Tibial nerve (tissue), 4 donors: ENCODE measurements around the gene FAM193A.

ENCODE experiments used
- EP300 ChIP-seq, 2 donors: sonication (generic); formaldehyde crosslinking; IDR thresholded peaks; one replicate each; pipeline ENCODE4 v1.6.1; 2017; ENCODE audit warnings: antibody characterized with exemption in 2 of 2, mild to moderate bottlenecking in 1 of 2
- POLR2A ChIP-seq, 2 donors: fragments of 450-650 bp; IDR thresholded peaks; one replicate each; pipeline ENCODE4 v1.6.1; 2017; ENCODE audit warnings: antibody characterized with exemption in 2 of 2, mild to moderate bottlenecking in 2 of 2, moderate library complexity in 2 of 2
- TF ChIP-seq, protein P1 (sequence below), 5 experiments: fragments of 200-600 bp in 3 of 5; fragments of 450-650 bp in 2 of 5; sonication (generic) in 3 of 5; IDR thresholded peaks; one replicate each; pipeline ENCODE4 v1.5.1; 2016 to 2019; ENCODE audit warnings: antibody characterized with exemption in 5 of 5, mild to moderate bottlenecking in 3 of 5, moderate library complexity in 2 of 5

DNA sequence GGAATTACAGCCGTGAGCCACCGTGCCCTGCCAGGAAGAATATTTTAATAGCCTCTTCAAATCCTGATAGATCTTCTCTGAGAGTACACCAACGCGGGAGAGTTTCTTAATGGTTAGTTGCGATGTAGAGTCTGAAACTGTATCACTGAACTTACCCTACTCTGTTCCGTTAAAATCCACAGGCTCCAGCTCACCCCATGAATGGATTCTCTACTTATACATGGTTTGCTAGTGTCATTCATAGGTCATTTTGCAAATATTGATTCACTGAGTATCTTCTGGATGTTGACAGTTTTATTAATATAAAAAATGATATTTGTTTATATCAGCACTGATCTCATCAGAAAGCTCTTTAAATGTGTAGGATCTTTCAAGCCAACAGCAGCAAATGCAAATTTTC is 99.9 kb downstream of the FAM193A start:
- TF ChIP-seq, protein P1, sequence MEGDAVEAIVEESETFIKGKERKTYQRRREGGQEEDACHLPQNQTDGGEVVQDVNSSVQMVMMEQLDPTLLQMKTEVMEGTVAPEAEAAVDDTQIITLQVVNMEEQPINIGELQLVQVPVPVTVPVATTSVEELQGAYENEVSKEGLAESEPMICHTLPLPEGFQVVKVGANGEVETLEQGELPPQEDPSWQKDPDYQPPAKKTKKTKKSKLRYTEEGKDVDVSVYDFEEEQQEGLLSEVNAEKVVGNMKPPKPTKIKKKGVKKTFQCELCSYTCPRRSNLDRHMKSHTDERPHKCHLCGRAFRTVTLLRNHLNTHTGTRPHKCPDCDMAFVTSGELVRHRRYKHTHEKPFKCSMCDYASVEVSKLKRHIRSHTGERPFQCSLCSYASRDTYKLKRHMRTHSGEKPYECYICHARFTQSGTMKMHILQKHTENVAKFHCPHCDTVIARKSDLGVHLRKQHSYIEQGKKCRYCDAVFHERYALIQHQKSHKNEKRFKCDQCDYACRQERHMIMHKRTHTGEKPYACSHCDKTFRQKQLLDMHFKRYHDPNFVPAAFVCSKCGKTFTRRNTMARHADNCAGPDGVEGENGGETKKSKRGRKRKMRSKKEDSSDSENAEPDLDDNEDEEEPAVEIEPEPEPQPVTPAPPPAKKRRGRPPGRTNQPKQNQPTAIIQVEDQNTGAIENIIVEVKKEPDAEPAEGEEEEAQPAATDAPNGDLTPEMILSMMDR (IDR thresholded peaks at IDR 0.05): no peak
- no peak for TF ChIP-seq POLR2A (IDR thresholded peaks at IDR 0.05)
- TF ChIP-seq EP300 (IDR thresholded peaks at IDR 0.05): no peak
